IMR-90 (cell line): ENCODE measurements around the gene KRT5.

Experiments used
- BHLHE40 ChIP-seq: fragments of 150-350 bp; IDR thresholded peaks from 2 replicates; pipeline ENCODE4 v1.6.1; 2016; ENCODE audit warnings: mild to moderate bottlenecking, low read depth, low read length
- CEBPB ChIP-seq: IDR thresholded peaks from 2 replicates; pipeline ENCODE4 v1.6.1; 2012; ENCODE audit warnings: low read depth, low read length, improper control_type of control experiment
- CHD1 ChIP-seq: IDR thresholded peaks from 2 replicates; pipeline ENCODE4 v1.6.1; 2012; ENCODE audit warnings: low read depth, low read length, improper control_type of control experiment
- MAFK ChIP-seq: IDR thresholded peaks from 2 replicates; pipeline ENCODE4 v1.6.1; 2012; ENCODE audit warnings: low read depth, low read length, improper control_type of control experiment
- MAZ ChIP-seq: IDR thresholded peaks from 2 replicates; pipeline ENCODE4 v1.6.1; 2012; ENCODE audit warnings: low read depth, mild to moderate bottlenecking, low read length, improper control_type of control experiment, moderate library complexity, borderline replicate concordance
- MXI1 ChIP-seq: IDR thresholded peaks from 2 replicates; pipeline ENCODE4 v1.6.1; 2012; ENCODE audit warnings: low read depth, mild to moderate bottlenecking, low read length, moderate library complexity, borderline replicate concordance
- POLR2A ChIP-seq: IDR thresholded peaks from 2 replicates; pipeline ENCODE4 v1.6.1; 2012; ENCODE audit warnings: mild to moderate bottlenecking, low read depth, low read length
- RAD21 ChIP-seq: IDR thresholded peaks from 2 replicates; pipeline ENCODE4 v1.6.1; 2012; ENCODE audit warnings: low read length, improper control_type of control experiment
- RCOR1 ChIP-seq: IDR thresholded peaks from 2 replicates; pipeline ENCODE4 v1.6.1; 2012; ENCODE audit warnings: mild to moderate bottlenecking, low read length, improper control_type of control experiment; ENCODE audit not compliant: insufficient replicate concordance
- RFX5 ChIP-seq: IDR thresholded peaks from 2 replicates; pipeline ENCODE4 v1.8.0; 2012; ENCODE audit warnings: low read depth, mild to moderate bottlenecking, low read length, moderate library complexity
- SMC3 ChIP-seq: fragments of 150-350 bp; IDR thresholded peaks from 2 replicates; pipeline ENCODE4 v1.6.1; 2016; ENCODE audit warnings: low read depth, mild to moderate bottlenecking, antibody characterized with exemption, low read length, moderate library complexity
- TF ChIP-seq, protein P1 (sequence below): conservative IDR thresholded peaks from 2 replicates; pipeline ENCODE4 v1.5.1; 2012; ENCODE audit warnings: mild to moderate bottlenecking, low read depth, low read length, improper control_type of control experiment
- TF ChIP-seq, protein P2 (sequence below): fragments of 150-350 bp; IDR thresholded peaks from 2 replicates; pipeline ENCODE4 v1.6.1; 2017; ENCODE audit warnings: mild to moderate bottlenecking, antibody characterized with exemption, low read length, low read depth

DNA sequence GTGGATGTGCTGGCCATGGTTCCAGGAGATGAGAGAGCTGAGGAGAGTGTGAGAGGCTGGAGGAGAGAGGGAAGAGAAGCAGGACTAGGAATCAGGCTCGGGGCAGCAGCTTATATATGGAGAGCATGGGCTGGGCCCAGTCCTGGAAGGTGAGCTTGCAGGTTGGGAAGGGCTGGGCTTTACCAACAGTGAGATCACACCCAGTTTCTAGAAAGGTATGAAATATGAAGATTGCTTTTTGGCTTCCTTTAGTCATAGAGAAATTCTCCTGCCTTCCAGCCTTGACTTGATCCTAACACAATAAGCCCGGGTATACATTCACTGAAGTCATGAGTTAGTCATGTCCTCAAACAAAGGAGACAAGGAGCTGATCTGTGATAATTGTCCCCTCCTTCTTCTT, 27.0 kb downstream of the KRT5 start, which contains the start of gene KRT6A:
- TF ChIP-seq MAFK (no peak), MAZ (no peak), RAD21 (no peak), CEBPB (no peak), POLR2A (no peak), RFX5 (no peak), SMC3 (no peak), RCOR1 (no peak), CHD1 (no peak), BHLHE40 (no peak), MXI1 (no peak)
- TF ChIP-seq, protein P1, sequence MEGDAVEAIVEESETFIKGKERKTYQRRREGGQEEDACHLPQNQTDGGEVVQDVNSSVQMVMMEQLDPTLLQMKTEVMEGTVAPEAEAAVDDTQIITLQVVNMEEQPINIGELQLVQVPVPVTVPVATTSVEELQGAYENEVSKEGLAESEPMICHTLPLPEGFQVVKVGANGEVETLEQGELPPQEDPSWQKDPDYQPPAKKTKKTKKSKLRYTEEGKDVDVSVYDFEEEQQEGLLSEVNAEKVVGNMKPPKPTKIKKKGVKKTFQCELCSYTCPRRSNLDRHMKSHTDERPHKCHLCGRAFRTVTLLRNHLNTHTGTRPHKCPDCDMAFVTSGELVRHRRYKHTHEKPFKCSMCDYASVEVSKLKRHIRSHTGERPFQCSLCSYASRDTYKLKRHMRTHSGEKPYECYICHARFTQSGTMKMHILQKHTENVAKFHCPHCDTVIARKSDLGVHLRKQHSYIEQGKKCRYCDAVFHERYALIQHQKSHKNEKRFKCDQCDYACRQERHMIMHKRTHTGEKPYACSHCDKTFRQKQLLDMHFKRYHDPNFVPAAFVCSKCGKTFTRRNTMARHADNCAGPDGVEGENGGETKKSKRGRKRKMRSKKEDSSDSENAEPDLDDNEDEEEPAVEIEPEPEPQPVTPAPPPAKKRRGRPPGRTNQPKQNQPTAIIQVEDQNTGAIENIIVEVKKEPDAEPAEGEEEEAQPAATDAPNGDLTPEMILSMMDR: no peak
- TF ChIP-seq, protein P2, sequence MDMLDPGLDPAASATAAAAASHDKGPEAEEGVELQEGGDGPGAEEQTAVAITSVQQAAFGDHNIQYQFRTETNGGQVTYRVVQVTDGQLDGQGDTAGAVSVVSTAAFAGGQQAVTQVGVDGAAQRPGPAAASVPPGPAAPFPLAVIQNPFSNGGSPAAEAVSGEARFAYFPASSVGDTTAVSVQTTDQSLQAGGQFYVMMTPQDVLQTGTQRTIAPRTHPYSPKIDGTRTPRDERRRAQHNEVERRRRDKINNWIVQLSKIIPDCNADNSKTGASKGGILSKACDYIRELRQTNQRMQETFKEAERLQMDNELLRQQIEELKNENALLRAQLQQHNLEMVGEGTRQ: no peak
